ENCODE measurements around the gene DPYSL4. TPM values are rescaled to one million over a fixed set of nuclear protein-coding genes. Genes with fewer than 3 reads are reported as not detected.

Gene DPYSL4
- total RNA-seq, 4 donors from 2014 or later, result 1.5 to 5.0 TPM; not detected in 2

DNA sequence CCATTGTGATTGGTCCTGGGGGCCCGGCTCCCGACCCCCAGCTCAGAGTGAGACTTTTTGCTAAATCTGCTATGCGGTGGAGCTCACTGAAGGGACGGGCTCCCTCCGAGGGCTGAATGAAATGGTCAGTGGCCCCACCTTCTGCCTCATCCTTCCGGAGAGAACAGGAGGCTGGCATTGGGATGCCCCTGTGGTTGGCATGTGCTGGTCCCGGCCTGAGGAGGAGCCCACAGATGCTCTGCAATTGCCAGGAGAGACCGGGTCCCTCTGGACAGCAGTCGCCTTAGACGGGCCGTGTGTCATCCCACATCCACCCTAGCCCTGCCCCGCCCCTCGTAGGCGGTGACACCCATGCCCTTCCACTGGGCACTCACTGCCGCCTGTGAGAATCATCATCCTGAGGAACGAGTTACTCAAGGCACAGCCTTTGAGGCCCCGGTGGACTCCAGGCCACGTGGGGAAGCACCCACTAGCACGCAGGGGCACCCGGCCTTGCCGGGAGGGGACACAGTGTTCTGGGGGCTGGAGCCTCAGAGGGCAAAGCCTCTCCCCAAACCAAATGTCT lies 21.2 kb upstream of the DPYSL4 start:
- no peaks in the 10 kb centered on the region for H3K9me3 ChIP-seq

DNA sequence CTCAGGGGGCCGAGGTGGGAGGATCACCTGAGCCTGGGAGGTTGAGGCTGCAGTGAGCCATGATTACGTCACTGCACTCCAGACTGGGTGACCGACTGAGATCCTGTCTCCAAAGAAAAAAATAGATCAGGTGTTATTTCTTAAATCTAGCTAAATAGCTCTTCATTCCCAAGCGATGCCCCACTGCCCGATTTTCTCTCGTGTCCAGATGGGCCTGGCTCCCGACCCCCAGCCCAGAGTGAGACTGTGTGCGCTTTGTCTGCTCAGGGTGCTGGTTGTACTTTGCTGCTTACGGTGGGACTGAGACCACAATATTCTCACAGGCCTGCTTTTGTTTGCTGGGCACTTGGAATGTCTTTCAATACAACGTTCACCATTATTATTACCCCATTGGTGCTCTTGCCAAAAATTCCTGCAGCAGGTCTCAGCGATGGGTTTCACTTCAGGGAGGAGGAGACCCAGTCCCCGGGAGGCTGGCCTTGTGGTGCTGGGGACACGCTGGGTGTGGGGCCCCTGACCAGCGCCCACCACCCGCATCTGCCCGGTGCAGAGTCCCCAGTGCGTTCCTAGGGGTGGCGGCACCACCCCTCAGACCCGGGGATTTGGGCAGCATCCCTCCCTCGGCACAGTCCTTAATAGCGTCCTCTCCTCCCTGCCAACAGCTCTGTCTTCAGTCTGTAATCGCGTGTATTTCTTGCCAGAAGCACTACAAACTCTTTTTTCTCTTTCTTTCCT lies 20.4 kb upstream of the DPYSL4 start:
- H3K4me1 ChIP-seq, result no peaks in the 10 kb centered on the region
- intact Hi-C loops (cut with DNase I; ENCODE audit: low total_unique reads), result no loop called here
- no peak overlapping the region for H3K27ac ChIP-seq
- DNase-seq, result no peak
- H3K36me3 ChIP-seq, result no peaks in the 10 kb centered on the region
- TF ChIP-seq, protein P1, sequence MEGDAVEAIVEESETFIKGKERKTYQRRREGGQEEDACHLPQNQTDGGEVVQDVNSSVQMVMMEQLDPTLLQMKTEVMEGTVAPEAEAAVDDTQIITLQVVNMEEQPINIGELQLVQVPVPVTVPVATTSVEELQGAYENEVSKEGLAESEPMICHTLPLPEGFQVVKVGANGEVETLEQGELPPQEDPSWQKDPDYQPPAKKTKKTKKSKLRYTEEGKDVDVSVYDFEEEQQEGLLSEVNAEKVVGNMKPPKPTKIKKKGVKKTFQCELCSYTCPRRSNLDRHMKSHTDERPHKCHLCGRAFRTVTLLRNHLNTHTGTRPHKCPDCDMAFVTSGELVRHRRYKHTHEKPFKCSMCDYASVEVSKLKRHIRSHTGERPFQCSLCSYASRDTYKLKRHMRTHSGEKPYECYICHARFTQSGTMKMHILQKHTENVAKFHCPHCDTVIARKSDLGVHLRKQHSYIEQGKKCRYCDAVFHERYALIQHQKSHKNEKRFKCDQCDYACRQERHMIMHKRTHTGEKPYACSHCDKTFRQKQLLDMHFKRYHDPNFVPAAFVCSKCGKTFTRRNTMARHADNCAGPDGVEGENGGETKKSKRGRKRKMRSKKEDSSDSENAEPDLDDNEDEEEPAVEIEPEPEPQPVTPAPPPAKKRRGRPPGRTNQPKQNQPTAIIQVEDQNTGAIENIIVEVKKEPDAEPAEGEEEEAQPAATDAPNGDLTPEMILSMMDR (IDR thresholded peaks at IDR 0.05), result no peak
- TF ChIP-seq POLR2A (IDR thresholded peaks at IDR 0.05), result no peak
- no peaks in the 10 kb centered on the region for H3K27me3 ChIP-seq
- no peaks in the 10 kb centered on the region for H3K9me3 ChIP-seq
- no peak overlapping the region for H3K4me3 ChIP-seq

More for the DNA sequence above, 21.2 kb upstream of the DPYSL4 start:
- no peak for DNase-seq
- Histone ChIP-seq H3K4me1 (no peaks in the 10 kb centered on the region), H3K36me3 (no peaks in the 10 kb centered on the region), H3K27ac (no peak overlapping the region), H3K4me3 (no peak overlapping the region), H3K27me3 (no peaks in the 10 kb centered on the region)
- intact Hi-C loops (cut with DNase I; ENCODE audit: low total_unique reads), result no loop called here
- TF ChIP-seq POLR2A (IDR thresholded peaks at IDR 0.05), result no peak
- TF ChIP-seq, protein P1 (IDR thresholded peaks at IDR 0.05), result no peak

- H3K4me1 ChIP-seq, result no peaks in the 10 kb centered on the region
- no peak overlapping the region for H3K4me3 ChIP-seq
- no peaks in the 10 kb centered on the region for H3K27me3 ChIP-seq
- H3K9me3 ChIP-seq, result no peaks in the 10 kb centered on the region
- TF ChIP-seq POLR2A (IDR thresholded peaks at IDR 0.05), result no peak
- TF ChIP-seq, protein P1 (IDR thresholded peaks at IDR 0.05), result no peak
- intact Hi-C loops (cut with DNase I; ENCODE audit: low total_unique reads), result no loop called here
- DNase-seq, result no peak
- H3K27ac ChIP-seq, result no peak overlapping the region
- H3K36me3 ChIP-seq, result no peaks in the 10 kb centered on the region
Measured at GRCh38 chr10:132167041-132167674, 19.6 kb upstream of the DPYSL4 start.

- no peaks in the 10 kb centered on the region for H3K36me3 ChIP-seq
- H3K27ac ChIP-seq, result no peak overlapping the region
- TF ChIP-seq, protein P1 (IDR thresholded peaks at IDR 0.05), result no peak
- no peak for TF ChIP-seq POLR2A (IDR thresholded peaks at IDR 0.05)
- intact Hi-C loops (cut with DNase I; ENCODE audit: low total_unique reads), result no loop called here
- DNase-seq, result no peak
- no peak overlapping the region for H3K4me3 ChIP-seq
- H3K4me1 ChIP-seq, result no peaks in the 10 kb centered on the region
- H3K27me3 ChIP-seq, result no peaks in the 10 kb centered on the region
- H3K9me3 ChIP-seq, result no peaks in the 10 kb centered on the region
Measured at GRCh38 chr10:132167976-132168375, 18.8 kb upstream of the DPYSL4 start.

DNA sequence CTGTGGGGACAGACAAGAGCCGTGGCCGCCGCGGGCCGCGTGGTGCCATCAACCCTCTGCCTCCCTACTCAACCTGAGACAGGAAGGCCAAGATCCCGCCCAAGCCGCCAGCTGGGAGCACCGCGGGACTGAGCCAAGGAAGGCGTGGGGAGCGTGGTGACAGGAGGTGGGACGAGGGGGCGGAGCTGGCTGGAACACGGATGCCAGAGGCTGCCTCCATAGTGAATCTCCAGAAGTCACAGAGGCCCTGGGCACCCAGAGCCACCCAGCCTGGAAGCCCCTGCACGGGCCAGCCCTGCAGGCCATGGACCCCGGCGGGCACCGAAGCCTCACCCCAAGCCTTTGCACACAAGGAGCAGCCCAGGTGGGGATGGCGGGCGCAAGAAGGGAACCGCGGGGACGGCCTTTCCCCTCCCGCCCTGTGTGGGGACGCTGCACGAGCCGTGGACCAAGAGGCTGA lies 18.1 kb upstream of the DPYSL4 start:
- Histone ChIP-seq H3K4me3 (no peak overlapping the region), H3K4me1 (no peaks in the 10 kb centered on the region), H3K27me3 (no peaks in the 10 kb centered on the region), H3K9me3 (no peaks in the 10 kb centered on the region), H3K36me3 (no peaks in the 10 kb centered on the region), H3K27ac (no peak overlapping the region)
- TF ChIP-seq POLR2A (IDR thresholded peaks at IDR 0.05), result no peak
- TF ChIP-seq, protein P1 (IDR thresholded peaks at IDR 0.05), result no peak
- intact Hi-C loops (cut with DNase I; ENCODE audit: low total_unique reads), result no loop called here
- no peak for DNase-seq
